Measurements from ENCODE around the gene DGKG.

The DGKG gene

DNA sequence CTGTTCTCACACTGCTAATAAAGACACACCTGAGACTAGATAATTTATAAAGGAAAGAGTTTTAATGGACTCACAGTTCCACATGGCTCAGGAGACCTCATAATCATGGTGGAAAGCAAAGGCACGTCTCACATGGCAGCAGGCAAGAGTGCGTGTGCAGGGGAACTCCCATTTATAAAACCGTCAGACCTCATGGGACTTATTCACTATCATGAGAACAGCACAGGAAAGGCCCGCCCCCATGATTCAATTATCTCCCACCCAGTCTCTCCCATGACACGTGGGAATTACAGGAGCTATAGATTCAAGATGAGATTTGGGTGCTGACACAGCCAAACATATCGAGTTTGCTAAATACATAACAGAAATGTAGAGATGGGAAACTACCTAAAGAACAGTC lies 39.5 kb upstream of the DGKG start:
- H3K27ac ChIP-seq (replicated peaks): no peak overlapping the region
- DNase-seq (ENCODE audit: low read depth in 1 of 2, low spot score in 1 of 2): no peak
- no peaks in the 10 kb centered on the region for H3K27me3 ChIP-seq (ENCODE audit: insufficient read depth, poor library complexity, severe bottlenecking)
- H3K4me3 ChIP-seq (replicated peaks; ENCODE audit: insufficient read depth, low read length): no peak overlapping the region
- no peak for TF ChIP-seq POLR2AphosphoS5 (IDR thresholded peaks at IDR 0.05; ENCODE audit: low read depth)
- no peak for TF ChIP-seq SPI1 (IDR thresholded peaks at IDR 0.05; ENCODE audit: borderline replicate concordance, low read depth)
- TF ChIP-seq, protein P1, sequence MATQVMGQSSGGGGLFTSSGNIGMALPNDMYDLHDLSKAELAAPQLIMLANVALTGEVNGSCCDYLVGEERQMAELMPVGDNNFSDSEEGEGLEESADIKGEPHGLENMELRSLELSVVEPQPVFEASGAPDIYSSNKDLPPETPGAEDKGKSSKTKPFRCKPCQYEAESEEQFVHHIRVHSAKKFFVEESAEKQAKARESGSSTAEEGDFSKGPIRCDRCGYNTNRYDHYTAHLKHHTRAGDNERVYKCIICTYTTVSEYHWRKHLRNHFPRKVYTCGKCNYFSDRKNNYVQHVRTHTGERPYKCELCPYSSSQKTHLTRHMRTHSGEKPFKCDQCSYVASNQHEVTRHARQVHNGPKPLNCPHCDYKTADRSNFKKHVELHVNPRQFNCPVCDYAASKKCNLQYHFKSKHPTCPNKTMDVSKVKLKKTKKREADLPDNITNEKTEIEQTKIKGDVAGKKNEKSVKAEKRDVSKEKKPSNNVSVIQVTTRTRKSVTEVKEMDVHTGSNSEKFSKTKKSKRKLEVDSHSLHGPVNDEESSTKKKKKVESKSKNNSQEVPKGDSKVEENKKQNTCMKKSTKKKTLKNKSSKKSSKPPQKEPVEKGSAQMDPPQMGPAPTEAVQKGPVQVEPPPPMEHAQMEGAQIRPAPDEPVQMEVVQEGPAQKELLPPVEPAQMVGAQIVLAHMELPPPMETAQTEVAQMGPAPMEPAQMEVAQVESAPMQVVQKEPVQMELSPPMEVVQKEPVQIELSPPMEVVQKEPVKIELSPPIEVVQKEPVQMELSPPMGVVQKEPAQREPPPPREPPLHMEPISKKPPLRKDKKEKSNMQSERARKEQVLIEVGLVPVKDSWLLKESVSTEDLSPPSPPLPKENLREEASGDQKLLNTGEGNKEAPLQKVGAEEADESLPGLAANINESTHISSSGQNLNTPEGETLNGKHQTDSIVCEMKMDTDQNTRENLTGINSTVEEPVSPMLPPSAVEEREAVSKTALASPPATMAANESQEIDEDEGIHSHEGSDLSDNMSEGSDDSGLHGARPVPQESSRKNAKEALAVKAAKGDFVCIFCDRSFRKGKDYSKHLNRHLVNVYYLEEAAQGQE (IDR thresholded peaks at IDR 0.05; ENCODE audit: insufficient replicate concordance, low read depth): no peak
- TF ChIP-seq, protein P2, sequence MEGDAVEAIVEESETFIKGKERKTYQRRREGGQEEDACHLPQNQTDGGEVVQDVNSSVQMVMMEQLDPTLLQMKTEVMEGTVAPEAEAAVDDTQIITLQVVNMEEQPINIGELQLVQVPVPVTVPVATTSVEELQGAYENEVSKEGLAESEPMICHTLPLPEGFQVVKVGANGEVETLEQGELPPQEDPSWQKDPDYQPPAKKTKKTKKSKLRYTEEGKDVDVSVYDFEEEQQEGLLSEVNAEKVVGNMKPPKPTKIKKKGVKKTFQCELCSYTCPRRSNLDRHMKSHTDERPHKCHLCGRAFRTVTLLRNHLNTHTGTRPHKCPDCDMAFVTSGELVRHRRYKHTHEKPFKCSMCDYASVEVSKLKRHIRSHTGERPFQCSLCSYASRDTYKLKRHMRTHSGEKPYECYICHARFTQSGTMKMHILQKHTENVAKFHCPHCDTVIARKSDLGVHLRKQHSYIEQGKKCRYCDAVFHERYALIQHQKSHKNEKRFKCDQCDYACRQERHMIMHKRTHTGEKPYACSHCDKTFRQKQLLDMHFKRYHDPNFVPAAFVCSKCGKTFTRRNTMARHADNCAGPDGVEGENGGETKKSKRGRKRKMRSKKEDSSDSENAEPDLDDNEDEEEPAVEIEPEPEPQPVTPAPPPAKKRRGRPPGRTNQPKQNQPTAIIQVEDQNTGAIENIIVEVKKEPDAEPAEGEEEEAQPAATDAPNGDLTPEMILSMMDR (IDR thresholded peaks at IDR 0.05; ENCODE audit: insufficient read depth, low read length): no peak
- no peak for TF ChIP-seq GABPA (IDR thresholded peaks at IDR 0.05; ENCODE audit: low read depth)

DNA sequence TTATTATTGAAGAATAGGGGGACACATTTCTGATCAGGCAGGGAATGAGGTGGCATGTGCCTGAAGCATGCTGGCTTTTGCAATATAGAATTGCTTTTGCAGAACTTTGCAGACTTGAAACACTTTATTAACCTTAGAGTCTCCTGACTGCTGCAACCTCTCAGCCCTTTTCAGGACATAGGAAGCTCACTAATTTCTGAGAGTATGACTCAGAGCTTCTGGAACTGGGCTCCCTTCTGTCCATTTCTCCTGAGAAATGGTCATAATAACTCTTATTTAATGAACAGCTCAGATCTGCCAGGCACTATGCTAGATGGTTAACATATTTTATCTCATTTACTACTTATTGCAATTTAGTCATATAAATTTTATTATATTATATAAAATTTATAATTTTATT lies 38.6 kb upstream of the DGKG start:
- no peak for TF ChIP-seq SPI1 (IDR thresholded peaks at IDR 0.05; ENCODE audit: borderline replicate concordance, low read depth)
- TF ChIP-seq, protein P1 (IDR thresholded peaks at IDR 0.05; ENCODE audit: insufficient replicate concordance, low read depth): no peak
- no peak for TF ChIP-seq POLR2AphosphoS5 (IDR thresholded peaks at IDR 0.05; ENCODE audit: low read depth)
- TF ChIP-seq, protein P2 (IDR thresholded peaks at IDR 0.05; ENCODE audit: insufficient read depth, low read length): no peak
- TF ChIP-seq GABPA (IDR thresholded peaks at IDR 0.05; ENCODE audit: low read depth): no peak
- no peak for DNase-seq (ENCODE audit: low read depth in 1 of 2, low spot score in 1 of 2)
- H3K4me3 ChIP-seq (replicated peaks; ENCODE audit: insufficient read depth, low read length): no peak overlapping the region
- no peaks in the 10 kb centered on the region for H3K27me3 ChIP-seq (ENCODE audit: insufficient read depth, poor library complexity, severe bottlenecking)
- no peak overlapping the region for H3K27ac ChIP-seq (replicated peaks)

DNA sequence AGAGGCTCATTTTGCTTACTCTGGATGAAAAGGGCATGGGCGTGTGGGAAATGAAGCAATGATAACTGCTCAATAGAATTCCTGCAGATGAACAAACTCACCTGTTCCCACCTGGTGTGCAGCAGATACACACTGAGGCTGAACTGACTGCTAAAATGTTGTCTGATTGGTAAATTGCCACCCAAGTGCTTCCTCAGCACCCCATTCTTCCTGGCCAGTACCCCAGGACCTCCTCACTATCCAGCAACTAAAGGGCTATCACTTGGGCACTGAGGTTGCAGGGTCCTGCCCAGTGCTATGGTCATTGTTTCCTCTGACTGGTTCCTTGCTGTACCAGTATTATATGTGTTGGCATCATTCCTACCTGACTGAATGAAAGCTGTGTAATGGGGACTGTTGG lies 38.0 kb upstream of the DGKG start:
- no peak for DNase-seq (ENCODE audit: low read depth in 1 of 2, low spot score in 1 of 2)
- H3K27ac ChIP-seq (replicated peaks): no peak overlapping the region
- no peaks in the 10 kb centered on the region for H3K27me3 ChIP-seq (ENCODE audit: insufficient read depth, poor library complexity, severe bottlenecking)
- TF ChIP-seq, protein P1 (IDR thresholded peaks at IDR 0.05; ENCODE audit: insufficient replicate concordance, low read depth): no peak
- TF ChIP-seq POLR2AphosphoS5 (IDR thresholded peaks at IDR 0.05; ENCODE audit: low read depth) (no peak), GABPA (IDR thresholded peaks at IDR 0.05; ENCODE audit: low read depth) (no peak), SPI1 (IDR thresholded peaks at IDR 0.05; ENCODE audit: borderline replicate concordance, low read depth) (no peak)
- TF ChIP-seq, protein P2 (IDR thresholded peaks at IDR 0.05; ENCODE audit: insufficient read depth, low read length): no peak
- no peak overlapping the region for H3K4me3 ChIP-seq (replicated peaks; ENCODE audit: insufficient read depth, low read length)

Data from HL-60 (cell line).